ENCODE data around the gene ERN1.

ERN1 gene

GRCh38 chr17:64117981-64118979 lies 11.7 kb downstream of the ERN1 start (continued):
- TF ChIP-seq ZSCAN5A (tag by site-specific recombination; IDR thresholded peaks at IDR 0.05) (no peak), ZNF138 (tag by site-specific recombination; IDR thresholded peaks at IDR 0.05; ENCODE audit: borderline replicate concordance) (no peak), SCRT1 (tag by site-specific recombination; IDR thresholded peaks at IDR 0.05; ENCODE audit: borderline replicate concordance) (no peak), ZNF530 (tag by site-specific recombination; IDR thresholded peaks at IDR 0.05; ENCODE audit: low read depth) (no peak), ZNF596 (tag by site-specific recombination; IDR thresholded peaks at IDR 0.05) (no peak), ZNF266 (tag by site-specific recombination; IDR thresholded peaks at IDR 0.05; ENCODE audit: low read depth) (no peak), ZNF677 (tag by site-specific recombination; IDR thresholded peaks at IDR 0.05) (no peak), GLIS1 (tag by site-specific recombination; IDR thresholded peaks at IDR 0.05) (no peak), SP3 (tag by site-specific recombination; IDR thresholded peaks at IDR 0.05) (peak; percentile 34; the same call in 1 of the 2 replicates), ZNF211 (tag by site-specific recombination; IDR thresholded peaks at IDR 0.05; ENCODE audit: low read depth) (no peak), ZBTB49 (tag by site-specific recombination; IDR thresholded peaks at IDR 0.05; ENCODE audit: low read depth) (no peak), ZFP69B (tag by site-specific recombination; IDR thresholded peaks at IDR 0.05) (no peak), ZNF155 (tag by site-specific recombination; IDR thresholded peaks at IDR 0.05) (no peak), ZNF692 (tag by site-specific recombination; IDR thresholded peaks at IDR 0.05) (no peak), ZNF561 (tag by site-specific recombination; IDR thresholded peaks at IDR 0.05; ENCODE audit: borderline replicate concordance) (no peak), ZNF18 (tag by site-specific recombination; IDR thresholded peaks at IDR 0.05) (no peak), ZNF660 (tag by site-specific recombination; IDR thresholded peaks at IDR 0.05) (peak; percentile 69; the same call in 1 of the 2 replicates), ZNF645 (tag by site-specific recombination; IDR thresholded peaks at IDR 0.05) (no peak), ZNF350 (tag by site-specific recombination; IDR thresholded peaks at IDR 0.05) (no peak), ZBTB48 (tag by site-specific recombination; IDR thresholded peaks at IDR 0.05) (no peak), ZSCAN30 (tag by site-specific recombination; IDR thresholded peaks at IDR 0.05) (0 out of 2 replicates have a peak, but pooled peaks have one; percentile 13), ZNF610 (tag by site-specific recombination; IDR thresholded peaks at IDR 0.05; ENCODE audit: borderline replicate concordance) (no peak), ZFP3 (tag by site-specific recombination; IDR thresholded peaks at IDR 0.05; ENCODE audit: low read depth) (no peak), BCL6B (tag by site-specific recombination; IDR thresholded peaks at IDR 0.05) (no peak), ZNF175 (tag by site-specific recombination; IDR thresholded peaks at IDR 0.05) (no peak), MYNN (tag by site-specific recombination; IDR thresholded peaks at IDR 0.05; ENCODE audit: borderline replicate concordance) (no peak), KLF7 (tag by site-specific recombination; IDR thresholded peaks at IDR 0.05; ENCODE audit: borderline replicate concordance) (no peak), ZNF792 (tag by site-specific recombination; IDR thresholded peaks at IDR 0.05) (no peak), ZNF664 (tag by site-specific recombination; IDR thresholded peaks at IDR 0.05) (no peak)

Measured in HEK293 (cell line).